NOMO-1 treated with dmso at 0.1 percent for 144 hours (cell line): ENCODE data around the gene TTPAL.
A peak's percentile ranks its signal among the peaks of the same experiment; 100 is the strongest.

Experiments used
- DNase-seq: peaks from one replicate; lab custom pipeline; 2025; ENCODE audit not compliant: unreplicated experiment; lab: John Stamatoyannopoulos, UW

TTPAL gene

DNA sequence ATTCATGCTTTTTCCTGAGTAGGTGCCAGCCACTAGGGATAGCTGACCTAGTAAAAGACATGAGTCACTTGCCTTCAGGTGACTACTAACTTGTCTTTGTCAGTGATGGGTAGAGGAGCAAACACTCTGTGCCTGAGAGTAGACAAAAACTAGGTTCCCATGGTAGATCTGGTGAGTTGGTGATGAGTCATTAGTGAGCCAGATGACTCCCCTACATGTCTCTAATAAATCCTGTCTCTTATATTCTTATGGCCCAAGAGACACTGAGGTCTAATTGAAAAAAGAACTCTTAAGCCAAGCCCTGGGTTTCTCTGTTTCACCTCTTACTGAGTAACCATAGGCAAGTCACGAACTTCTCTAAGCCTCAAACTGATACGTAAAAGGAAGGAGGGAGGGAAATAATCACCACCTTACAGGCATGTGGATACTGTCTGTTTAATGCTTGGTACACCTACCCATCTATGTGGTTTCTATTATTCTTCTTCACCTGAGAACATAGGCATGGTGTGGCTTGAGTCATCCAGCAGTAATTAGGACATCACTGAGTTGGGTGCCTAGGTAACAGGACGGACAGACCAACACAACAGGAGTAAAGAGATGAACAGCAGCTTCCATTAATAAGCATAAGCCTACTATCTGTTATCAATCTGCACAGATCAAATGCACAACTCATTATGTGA, 20.3 kb downstream of the TTPAL start:
- no peak for DNase-seq

DNA sequence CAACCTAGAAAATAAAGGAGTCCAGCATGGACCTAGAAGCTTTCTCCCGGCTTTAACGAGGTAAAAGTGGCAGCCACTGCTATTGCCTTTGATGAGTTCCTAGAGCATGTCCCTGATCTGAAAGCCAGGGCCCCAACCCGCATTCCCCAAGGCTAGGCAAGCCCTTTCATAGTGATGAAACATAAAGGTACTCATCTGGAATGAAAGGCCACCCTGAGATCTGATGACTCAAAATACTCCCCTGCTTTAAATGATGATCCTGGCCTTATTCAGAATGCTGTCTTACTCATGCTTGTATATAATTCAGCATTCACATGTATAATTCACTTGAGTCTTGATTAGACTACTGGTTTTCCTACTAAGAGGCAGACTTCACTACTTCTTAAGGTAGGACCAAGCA, 21.3 kb downstream of the TTPAL start:
- no peak for DNase-seq

DNA sequence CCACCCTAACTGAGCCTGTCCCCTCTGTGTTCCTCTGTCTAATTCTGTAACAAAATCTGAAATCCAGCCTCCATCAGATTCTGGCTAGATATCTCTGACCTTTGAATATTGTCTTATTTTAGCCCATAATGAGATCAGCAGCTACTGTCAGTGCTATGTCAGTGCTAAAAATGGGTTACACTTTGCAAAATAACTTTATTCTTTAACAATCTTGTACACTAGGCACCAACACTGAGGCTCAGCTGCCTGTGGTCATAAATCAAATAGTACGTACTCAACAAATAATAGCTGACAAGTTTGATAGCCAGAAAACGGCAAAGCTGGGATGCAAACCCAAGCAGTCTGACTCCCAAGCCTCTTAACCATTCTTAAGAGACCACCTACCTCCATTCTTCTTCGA, 22.1 kb downstream of the TTPAL start:
- no peak for DNase-seq

DNA sequence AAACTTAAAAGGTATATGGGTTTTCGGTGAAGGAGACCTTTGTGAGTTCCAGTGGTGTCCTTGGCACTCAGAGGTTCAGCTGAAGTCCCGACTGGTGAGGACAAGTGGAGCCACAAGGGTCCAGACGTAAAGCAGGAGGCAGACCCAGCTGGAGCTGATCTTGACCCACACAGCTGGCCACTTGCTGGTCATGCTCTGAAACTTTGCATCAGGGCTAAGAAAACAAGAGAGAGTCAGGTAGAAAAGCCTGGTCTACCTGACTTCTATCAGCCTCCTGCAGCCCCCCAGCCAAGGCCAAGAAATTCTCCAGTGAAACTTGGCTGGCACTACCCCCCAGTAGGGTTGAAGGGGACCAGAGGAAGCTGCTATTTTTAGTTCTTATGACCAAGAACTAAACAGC, 24.5 kb downstream of the TTPAL start:
- DNase-seq: no peak

DNA sequence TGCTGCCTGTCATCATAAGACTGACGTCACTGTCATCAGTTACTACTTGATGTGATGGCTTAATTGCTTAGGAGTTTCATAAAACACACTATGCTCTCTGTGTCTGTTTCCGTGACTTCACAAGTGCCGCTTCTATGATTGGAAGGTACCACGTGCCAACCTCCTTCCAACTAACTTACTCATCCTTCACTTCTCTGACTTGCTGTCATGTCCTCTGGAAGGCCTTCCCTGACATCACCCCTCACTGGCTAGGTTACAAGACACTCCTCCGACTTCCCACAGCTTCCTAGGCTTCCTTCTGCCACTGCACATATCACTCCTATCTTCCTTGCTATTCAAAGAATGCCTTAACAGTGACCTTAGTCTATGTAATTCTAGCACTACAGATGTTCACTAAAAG, 25.8 kb downstream of the TTPAL start:
- DNase-seq: no peak

DNA sequence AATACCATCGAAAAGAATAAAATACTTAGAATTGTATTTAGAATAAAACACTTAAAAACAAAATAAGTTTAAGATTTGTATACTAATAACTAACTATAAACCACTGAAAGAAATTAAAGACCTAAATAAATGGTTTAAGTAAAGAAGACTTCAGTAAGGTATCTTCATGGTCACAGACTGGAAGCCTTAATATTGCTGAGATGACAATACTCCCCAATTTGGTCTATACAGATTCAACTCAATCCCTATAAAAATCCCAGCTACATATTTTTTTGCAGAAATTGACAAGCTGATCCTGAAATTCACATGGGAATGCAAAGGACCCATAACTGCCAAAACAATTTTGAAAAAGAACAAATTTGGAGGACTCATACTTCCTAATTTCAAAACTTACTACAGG, 27.3 kb downstream of the TTPAL start:
- no peak for DNase-seq

DNA sequence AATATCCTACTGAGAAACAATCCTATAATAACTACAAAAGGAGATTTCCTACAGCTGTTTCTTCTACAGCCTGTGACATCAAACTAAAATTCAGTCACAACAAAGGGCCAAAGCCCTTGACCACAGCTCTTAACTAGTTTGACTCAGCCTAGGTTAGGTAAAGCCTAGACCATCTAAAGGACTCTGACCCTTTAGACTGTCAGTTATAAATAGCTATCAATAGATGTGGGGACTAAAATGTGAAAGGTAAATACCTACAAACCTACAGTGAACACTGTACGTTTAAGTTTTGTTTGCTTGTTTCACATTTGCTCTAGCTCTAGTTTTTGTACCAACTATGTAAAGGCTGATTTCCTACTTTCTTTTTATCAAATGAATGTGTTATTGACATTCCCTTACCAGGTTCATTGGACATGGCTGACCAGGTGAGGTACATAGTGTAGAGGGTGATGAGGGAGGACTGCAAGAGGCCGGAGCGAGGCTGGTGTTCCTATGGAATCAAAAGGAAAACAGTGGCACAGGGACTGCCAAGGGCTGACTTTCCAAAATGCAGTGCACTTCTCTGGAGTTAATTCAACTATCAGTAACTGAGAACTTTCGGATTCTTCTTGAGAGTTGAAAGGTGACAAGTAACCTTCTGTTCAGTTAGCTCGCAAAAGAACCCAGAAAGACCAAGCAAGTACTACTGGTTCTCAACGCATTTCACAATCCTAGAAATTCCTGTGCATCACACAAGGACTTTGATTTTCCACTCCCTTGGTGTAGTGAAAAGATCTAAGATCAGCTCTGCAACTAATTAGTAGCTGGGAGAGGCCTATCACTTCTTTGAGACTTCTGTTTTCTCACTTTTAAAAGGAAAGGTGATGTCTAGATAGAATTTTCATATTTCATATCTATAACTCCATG, 29.0 kb downstream of the TTPAL start:
- DNase-seq: no peak

DNA sequence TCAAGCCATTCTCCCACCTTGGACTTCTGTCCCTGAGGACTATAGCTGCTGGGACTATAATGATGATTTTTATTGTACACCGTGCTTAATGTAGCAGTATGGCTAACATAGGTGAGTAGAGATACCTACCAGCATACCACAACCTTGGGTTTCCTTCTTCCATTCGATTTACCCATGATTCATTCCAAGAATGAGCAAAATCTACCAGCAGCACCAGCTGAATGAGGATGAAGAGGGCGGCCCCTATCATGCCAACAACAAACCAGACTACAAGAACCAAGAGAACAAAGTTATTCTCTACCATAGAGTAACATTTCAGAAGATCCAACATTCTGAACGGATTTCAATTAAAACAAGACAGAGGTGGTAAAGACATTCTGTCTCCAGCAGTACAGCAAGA, 34.1 kb downstream of the TTPAL start:
- no peak for DNase-seq

GRCh38 chr20:44513871-44514270, 38.2 kb downstream of the TTPAL start:
- no peak for DNase-seq

- DNase-seq: no peak
Observed at GRCh38 chr20:44516491-44516890, 40.8 kb downstream of the TTPAL start.

DNA sequence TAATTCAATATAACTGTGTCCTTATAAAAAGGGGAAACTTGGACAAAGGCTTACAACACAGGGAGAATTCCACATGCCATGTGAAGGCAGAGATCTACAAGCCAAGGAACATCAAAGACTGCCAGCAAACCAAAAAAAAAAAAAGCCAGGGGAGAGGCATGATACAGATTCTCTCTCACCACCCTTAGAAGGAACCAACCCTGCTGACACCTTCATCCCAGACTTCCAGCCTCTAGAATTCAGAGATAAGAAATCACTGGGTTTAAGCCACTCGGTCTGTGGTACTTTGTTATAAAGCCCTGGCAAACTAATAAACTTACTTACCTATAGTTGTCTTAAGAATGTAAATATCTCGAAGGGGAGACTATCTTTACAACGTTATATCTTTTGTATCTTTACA, 41.8 kb downstream of the TTPAL start:
- no peak for DNase-seq

DNA sequence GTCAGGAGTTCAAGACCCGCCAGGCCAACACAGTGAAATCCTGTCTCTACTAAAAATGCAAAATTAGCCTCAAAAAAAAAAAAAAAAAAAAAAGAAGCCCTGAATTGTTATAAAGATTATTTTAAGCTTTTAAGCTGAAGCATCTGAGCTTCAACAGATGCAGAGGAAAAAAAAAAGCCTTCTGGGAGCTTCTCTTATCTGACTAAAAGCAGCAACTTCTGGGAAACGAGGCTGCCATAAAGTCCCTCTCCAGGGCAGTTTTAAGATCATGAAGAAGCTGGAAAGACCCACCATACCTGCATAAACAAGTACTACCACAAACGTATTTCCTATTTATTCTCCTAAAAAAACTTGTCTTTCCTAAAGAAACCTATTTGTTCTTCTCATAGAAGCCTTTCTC, 42.6 kb downstream of the TTPAL start:
- DNase-seq: no peak

DNA sequence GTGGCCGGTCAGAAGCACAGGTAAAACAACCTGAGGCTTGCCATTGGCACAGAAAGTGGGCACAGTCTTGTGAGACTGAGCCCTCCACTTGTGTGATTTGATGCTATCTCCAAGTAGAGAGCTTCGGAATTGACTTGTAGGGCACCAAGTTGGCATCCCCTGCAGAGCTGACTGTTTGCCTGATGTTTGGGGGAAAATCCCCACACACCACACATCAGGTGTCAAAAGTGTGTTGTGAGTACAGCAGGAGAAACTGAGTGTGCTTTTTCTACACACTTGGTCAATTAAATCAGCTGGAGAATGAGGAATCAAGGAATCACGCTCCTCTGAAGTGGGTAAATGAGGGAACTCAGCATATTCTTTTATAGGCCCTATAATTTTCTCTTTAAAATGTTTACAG, 45.2 kb downstream of the TTPAL start:
- no peak for DNase-seq

DNA sequence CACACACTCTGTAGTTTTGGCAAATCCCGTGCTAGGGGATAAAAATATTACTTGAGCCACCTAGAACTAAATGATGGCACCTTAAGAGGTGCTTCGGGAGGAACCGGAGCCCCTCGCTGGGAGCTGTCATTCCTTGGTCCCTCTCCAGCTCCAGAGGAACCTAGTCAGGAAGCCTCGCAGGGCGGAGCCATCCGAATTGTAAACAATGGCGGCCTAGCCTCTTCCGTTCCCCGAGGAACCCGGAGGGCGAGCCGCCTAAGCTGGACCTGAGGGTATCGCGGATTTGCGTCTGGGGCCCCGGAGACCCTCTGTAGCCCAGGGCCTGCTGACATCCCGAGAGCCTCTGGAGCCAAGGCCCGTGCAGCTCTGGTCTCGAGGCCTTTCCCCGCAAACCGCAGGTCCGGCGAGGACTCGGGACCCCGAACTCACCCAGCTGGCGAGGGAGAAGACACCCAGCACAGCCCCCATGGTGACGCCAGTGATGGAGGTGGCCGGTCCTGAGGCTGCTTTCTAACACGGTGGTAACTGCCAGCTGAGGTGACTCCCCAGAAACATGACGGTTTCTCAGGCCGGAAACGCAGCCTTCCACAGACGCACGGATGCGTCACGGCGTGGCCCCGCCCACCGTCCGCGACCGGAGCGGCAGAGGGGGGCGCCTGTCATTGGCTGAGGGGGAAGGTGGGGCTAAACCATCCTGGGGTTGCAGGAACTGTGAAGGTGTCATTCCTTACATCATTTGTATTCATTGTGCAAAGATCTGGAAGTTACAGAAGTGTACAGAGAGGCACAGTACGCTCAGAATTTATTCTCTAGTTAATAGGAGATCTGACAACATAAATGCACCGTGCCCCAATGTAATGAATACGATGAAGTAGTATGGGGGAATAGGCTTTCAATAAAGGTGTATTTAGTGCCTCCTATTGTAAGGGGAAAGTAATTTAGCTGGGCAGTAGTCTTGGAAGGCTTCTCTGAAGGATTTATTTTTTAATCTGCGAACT, 46.1 kb downstream of the TTPAL start, which contains the start of gene SERINC3:
Gene SERINC3 (minus strand): TSS at position 587 of the 998 bp plus-strand sequence. CDS start 119 bp downstream, at position 468.
- DNase-seq: peak; percentile 91

GRCh38 chr20:44522841-44523240, 47.2 kb downstream of the TTPAL start:
- DNase-seq: no peak

GRCh38 chr20:44523746-44524145, 48.1 kb downstream of the TTPAL start:
- DNase-seq: no peak

- DNase-seq: no peak
Observed at GRCh38 chr20:44526129-44526528, 50.5 kb downstream of the TTPAL start.

- no peak for DNase-seq
Observed at GRCh38 chr20:44527716-44528199, 52.1 kb downstream of the TTPAL start.

GRCh38 chr20:44528309-44528708, 52.6 kb downstream of the TTPAL start:
- no peak for DNase-seq

- DNase-seq: no peak
Observed at GRCh38 chr20:44532259-44532980, 56.7 kb downstream of the TTPAL start.
